ENCODE measurements around the gene HDDC3. TPM values are rescaled to one million over a fixed set of nuclear protein-coding genes. Genes with fewer than 3 reads are reported as not detected.
A peak's percentile ranks its signal among the peaks of the same experiment; 100 is the strongest.
"Not testable (repeated sequence)": the region's sequence is repeated elsewhere in the genome, so short reads cannot be mapped to it uniquely, and the experiment has no call there.

The HDDC3 gene
- total RNA-seq, 1 experiment from 2014 or later: 17.1 TPM

GRCh38 chr15:90915216-90915807 is 17.0 kb downstream of the HDDC3 start:
- no peak for DNase-seq (ENCODE audit: low spot score)
- in situ Hi-C loops (cut with HindIII; ENCODE audit: low sequenced_read_pairs): no loop called here

DNA sequence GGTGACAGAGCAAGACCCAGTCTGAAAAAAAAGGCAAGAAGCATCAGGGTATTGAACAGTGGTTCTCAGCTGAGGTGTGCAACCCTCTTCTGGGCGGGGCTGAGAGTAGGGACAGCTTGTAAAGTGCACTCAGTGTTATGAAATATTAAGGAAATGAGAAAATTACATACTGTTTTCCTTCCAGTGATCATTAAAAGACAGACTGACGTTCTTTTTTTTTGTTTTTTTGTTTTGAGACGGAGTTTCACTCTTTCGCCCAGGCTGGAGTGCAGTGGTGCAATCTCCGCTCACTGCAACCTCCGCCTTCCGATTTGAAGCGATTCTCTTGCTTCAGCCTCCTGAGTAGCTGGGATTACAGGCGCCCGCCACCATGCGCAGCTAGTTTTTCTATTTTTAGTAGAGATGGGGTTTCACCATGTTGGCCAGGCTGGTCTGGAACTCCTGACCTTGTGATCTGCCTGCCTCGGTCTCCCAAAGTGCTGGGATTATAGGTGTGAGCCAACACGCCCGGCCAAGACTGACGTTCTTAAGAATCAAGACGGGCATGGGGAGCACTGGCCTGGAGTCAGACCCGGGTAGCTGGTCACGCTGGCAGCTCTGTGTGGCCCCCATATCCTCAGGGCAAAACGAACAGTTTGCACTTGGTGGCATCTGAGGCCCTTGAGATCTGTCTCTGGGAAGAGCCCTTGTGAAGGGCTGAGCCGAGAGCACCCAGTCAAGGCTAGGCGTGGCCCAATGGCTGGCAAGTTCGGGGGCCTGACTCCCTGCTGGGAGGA is 17.9 kb downstream of the HDDC3 start:
- in situ Hi-C loops (cut with HindIII; ENCODE audit: low sequenced_read_pairs): no loop called here

GRCh38 chr15:90913398-90913944 is 18.9 kb downstream of the HDDC3 start:
- no peak for DNase-seq (ENCODE audit: low spot score)
- in situ Hi-C loops (cut with HindIII; ENCODE audit: low sequenced_read_pairs): no loop called here

More for the DNA sequence above, 17.9 kb downstream of the HDDC3 start:
- no peak for DNase-seq (ENCODE audit: low spot score)

GRCh38 chr15:90912770-90913075 is 19.6 kb downstream of the HDDC3 start:
- in situ Hi-C loops (cut with HindIII; ENCODE audit: low sequenced_read_pairs): no loop called here
- DNase-seq (ENCODE audit: low spot score): no peak

DNA sequence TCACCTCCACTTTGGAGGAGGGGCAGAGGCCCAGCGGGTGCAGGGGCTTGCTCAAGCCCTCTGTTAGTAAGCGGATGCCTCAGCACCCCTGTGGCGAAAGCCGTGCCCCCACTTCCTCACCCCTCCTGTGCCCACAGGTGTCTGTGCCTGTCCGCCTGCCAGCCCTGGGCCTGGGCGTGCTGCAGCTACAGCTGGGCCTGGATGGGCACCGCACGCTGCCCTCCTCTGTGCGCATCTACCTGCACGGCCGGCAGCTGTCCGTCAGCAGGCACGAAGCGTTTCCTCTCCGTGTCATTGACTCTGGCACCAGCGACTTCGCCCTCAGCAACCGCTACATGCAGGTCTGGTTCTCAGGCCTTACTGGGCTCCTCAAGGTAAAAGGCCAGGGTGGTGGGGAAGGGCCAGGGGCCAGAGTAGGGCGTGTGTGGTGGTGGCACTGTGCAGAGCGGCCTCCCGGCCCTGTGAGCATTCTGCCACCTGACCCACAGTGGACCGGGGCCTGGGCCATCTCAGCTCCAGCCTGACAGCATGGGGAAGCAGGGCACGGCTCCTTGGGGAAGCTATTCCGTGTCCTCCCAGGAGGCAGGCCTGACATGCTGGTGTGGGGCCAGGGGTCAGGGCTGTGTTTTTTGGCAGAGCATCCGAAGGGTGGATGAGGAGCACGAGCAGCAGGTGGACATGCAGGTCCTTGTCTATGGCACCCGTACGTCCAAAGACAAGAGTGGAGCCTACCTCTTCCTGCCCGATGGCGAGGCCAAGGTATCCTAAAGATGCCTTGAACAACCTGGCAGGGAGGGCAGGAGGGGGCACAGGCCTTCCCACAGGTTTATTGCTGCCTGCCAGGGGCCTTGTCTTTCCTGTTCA is 20.2 kb downstream of the HDDC3 start:
- in situ Hi-C loops (cut with HindIII; ENCODE audit: low sequenced_read_pairs): no loop called here
- DNase-seq (ENCODE audit: low spot score): no peak

DNA sequence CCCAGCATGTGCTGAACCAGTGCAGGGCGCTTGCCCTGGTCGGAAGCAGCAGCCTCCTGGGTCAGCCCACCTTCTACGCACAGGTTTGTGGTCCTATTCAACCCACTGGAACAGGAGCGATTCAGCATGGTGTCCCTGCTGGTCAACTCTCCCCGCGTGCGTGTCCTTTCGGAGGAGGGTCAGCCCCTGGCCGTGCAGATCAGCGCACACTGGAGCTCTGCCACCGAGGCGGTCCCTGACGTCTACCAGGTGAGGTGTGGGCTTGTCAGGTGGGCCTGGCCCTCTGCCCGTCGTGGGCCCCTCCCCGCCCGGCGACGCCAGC is 21.1 kb downstream of the HDDC3 start:
- no peak for DNase-seq (ENCODE audit: low spot score)
- in situ Hi-C loops (cut with HindIII; ENCODE audit: low sequenced_read_pairs): no loop called here

- in situ Hi-C loops (cut with HindIII; ENCODE audit: low sequenced_read_pairs): no loop called here
- no peak for DNase-seq (ENCODE audit: low spot score)
These were observed 21.7 kb downstream of the HDDC3 start for GRCh38 chr15:90910441-90911301.

- no peak for DNase-seq (ENCODE audit: low spot score)
- in situ Hi-C loops (cut with HindIII; ENCODE audit: low sequenced_read_pairs): no loop called here
These were observed 22.4 kb downstream of the HDDC3 start for GRCh38 chr15:90909976-90910375.

DNA sequence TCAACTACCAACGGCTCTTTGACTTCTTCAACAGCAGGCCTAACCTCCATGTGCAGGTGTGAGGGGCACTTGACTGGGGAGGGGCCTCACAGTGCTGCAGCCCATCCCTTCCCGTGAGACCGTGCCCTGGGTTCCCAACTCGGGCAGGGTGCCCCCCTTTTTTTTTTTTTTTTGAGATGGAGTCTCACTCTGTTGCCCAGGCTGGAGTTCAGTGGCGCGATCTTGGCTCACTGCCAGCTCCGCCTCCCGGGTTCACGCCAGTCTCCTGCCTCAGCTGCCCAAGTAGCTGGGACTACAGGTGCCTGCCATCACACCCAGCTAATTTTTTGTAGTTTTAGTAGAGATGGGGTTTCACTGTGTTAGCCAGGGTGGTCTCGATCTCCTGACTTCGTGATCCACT is 22.9 kb downstream of the HDDC3 start:
- in situ Hi-C loops (cut with HindIII; ENCODE audit: low sequenced_read_pairs); DNase-seq (ENCODE audit: low spot score): not testable (repeated sequence)

GRCh38 chr15:90907838-90908507 is 24.4 kb downstream of the HDDC3 start:
- no peak for DNase-seq (ENCODE audit: low spot score)
- in situ Hi-C loops (cut with HindIII; ENCODE audit: low sequenced_read_pairs): no loop called here

DNA sequence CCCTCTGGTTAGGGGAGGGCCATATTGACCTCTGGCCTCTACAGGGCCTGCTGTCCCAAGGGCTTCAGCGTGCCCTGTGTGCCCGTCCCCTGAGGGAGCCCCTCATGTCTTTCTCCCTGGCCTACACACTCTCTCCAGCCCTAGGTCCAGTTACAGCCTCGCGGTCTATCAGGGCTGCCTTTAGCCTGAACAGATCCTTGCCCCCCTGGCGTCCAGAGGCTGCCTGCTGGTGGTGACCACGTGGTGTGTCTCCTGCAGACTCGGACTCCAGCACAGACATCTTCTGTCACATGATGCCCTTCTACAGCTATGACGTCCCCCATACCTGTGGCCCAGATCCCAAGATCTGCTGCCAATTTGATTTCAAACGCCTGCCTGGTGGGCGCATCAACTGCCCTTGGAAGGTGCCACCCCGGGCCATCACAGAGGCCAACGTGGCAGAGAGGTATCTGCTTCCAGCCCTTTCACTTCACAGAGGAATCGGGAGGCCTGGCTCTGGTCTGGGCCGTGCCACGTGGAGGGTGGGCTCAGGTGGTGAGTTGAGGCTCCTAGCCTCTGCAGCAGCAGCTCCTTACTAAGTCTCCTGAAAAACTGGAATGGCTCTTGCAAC is 25.2 kb downstream of the HDDC3 start:
- in situ Hi-C loops (cut with HindIII; ENCODE audit: low sequenced_read_pairs): no loop called here
- no peak for DNase-seq (ENCODE audit: low spot score)

DNA sequence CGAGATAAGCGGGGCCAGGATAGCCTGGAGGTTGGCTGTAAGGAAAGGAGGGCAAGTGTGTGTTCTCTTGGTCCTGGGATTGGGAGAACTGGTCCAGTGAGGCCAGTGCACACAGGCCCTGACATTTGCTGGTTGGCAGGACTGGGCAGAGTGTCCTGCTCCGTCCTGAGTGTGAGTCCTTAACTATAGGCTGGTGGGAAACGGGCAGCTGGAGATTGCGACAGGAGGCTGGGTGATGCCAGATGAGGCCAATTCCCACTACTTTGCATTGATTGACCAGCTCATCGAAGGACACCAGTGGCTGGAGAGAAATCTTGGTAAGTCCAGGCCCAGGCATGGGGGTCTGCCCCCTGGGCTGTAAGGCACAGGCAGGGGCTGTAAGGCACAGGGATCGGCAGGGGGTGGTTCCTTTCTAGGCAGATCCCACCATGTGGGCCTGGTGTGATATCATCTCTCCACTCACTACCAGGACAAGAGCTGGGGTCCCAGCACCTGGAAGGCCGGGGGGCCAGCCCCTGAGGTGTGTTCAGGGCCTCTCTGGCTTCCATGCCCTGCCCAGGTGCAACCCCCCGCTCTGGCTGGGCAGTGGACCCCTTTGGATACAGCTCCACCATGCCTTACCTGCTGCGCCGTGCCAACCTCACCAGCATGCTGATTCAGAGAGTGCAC is 26.0 kb downstream of the HDDC3 start:
- DNase-seq (ENCODE audit: low spot score): no peak
- in situ Hi-C loops (cut with HindIII; ENCODE audit: low sequenced_read_pairs): no loop called here

GRCh38 chr15:90905306-90906180 is 26.8 kb downstream of the HDDC3 start:
- no peak for DNase-seq (ENCODE audit: low spot score)
- in situ Hi-C loops (cut with HindIII; ENCODE audit: low sequenced_read_pairs): no loop called here

DNA sequence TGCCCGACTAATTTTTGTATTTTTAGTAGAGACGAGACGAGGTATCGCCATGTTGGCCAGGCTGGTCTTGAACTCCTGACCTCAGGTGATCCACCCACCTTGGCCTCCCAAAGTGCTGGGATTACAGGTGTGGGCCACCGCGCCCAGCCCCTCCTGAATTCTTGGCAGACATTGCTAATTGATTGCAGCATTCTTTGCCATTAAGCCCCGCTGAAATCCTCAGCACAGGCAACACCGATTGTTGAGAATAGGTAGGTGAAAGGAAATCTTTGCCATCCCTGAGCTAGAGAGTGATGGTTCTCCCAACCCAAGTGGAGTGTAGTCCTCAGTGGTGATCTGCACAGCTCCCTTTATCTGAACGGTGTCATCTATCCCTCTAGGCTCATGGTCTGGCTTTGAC is 27.6 kb downstream of the HDDC3 start:
- in situ Hi-C loops (cut with HindIII; ENCODE audit: low sequenced_read_pairs): no loop called here

GRCh38 chr15:90903733-90904536 is 28.4 kb downstream of the HDDC3 start:
- DNase-seq (ENCODE audit: low spot score): peak; percentile 64
- in situ Hi-C loops (cut with HindIII; ENCODE audit: low sequenced_read_pairs): no loop called here

More for the DNA sequence above, 27.6 kb downstream of the HDDC3 start:
- no peak for DNase-seq (ENCODE audit: low spot score)

All from G401 (cell line).